AG08396 (cell line): Measurements from ENCODE around the gene MYH11.
"Not testable (repeated sequence)": the region's sequence is repeated elsewhere in the genome, so short reads cannot be mapped to it uniquely, and the experiment has no call there.

Source experiments
- DNase-seq: peaks from one replicate; pipeline ENCODE4 v3.0.0; 2012; ENCODE audit warnings: low spot score, mixed read lengths

The MYH11 gene

DNA sequence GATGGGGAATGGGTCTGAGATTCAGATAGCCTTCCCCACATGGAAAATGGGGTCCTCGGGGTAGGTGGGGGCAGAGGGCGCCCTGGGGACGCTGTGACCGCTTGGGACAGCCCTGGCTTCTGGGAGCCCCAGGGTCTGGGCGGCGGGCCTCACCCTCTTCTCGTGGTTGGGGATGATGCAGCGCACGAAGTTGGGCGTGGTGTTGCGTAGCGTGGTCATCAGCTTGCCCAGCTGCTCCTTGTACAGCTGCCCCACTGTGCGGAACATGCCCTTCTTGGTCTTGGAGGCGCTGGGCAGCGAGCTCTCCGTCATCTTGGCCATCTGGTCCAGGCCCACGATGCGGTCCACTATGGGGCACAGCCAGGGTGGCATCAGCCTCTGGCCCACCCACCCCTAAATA lies 106.8 kb downstream of the MYH11 start:
- no peak for DNase-seq

DNA sequence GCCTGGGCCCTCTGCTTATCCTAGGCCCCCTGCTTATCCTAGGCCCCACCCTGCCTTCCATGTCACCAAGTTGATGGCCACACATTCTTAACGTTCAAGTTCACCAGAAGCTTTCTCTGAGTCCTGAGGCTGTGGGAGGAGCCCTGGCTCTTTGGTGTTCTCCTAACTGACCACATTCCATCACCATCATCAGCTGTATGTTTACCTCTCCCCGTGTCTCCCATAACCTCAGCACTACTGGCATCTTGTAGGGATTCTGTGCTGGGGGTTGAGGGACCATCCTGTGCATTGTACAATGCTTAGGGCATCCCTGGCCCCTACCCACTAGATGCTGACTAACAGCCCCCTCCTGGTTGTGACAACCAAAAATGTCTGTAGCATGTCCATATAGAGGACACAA lies 107.5 kb downstream of the MYH11 start:
- DNase-seq, result peak; percentile 24

DNA sequence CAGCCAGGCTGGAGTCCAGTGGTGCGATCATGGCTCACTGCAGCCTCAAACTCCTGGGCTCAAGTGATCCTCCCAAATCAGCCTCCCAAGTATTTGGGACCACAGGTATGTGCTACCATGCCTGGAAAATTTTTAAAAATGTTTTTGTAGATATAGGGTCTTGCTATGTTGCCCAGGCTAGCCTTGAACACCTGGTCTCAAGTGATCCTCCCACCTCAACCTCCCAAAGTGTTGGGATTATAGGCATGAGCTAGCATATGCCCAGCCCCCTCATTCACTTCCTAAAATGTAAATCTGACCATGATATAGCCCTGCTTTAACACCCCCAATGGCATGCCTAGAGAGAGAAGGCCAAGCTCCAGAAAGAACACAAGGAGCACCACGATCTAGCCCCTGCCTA lies 108.2 kb downstream of the MYH11 start:
- no peak for DNase-seq

DNA sequence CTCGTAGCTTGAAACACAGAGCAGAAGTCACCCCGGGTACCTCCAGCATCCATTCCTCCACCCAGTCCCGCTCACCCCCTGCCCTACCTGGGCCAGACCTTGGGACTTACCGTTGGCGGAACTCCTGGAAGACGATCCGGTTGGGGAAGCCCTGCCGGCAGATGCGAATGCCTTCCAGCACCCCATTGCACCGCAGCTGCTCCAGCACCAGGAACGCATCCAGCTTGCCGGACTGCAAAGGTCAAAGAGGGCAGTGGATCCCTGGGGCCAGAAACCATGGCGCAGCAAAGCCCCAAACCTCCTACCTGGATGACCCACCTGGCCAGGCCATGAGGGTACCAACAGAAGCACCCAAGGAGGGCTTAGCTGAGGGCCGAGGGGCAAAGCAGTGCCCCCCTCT lies 108.9 kb downstream of the MYH11 start:
- DNase-seq, result no peak

GRCh38 chr16:15746332-15746731 lies 110.5 kb downstream of the MYH11 start:
- no peak for DNase-seq

- DNase-seq, result no peak
Observed at GRCh38 chr16:15743657-15744056, 113.2 kb downstream of the MYH11 start.

DNA sequence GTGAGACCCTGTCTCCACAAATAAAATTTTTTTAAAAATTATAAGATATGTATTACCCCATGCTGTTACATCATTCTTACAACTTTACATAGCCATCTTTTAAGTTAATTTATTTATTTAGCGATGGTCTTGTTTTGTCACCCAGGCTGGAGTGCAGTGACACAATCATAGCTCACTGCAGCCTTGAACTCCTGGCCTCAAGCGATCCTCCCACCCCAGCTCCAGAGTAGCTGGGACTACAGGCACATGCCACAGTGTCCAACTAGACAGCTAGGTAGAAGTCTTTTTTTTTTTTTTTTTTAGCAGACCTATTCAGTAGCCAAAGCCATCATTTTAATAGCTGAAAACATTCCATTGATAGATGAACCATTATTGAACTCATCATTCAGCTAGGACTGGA lies 114.1 kb downstream of the MYH11 start:
- no peak for DNase-seq

DNA sequence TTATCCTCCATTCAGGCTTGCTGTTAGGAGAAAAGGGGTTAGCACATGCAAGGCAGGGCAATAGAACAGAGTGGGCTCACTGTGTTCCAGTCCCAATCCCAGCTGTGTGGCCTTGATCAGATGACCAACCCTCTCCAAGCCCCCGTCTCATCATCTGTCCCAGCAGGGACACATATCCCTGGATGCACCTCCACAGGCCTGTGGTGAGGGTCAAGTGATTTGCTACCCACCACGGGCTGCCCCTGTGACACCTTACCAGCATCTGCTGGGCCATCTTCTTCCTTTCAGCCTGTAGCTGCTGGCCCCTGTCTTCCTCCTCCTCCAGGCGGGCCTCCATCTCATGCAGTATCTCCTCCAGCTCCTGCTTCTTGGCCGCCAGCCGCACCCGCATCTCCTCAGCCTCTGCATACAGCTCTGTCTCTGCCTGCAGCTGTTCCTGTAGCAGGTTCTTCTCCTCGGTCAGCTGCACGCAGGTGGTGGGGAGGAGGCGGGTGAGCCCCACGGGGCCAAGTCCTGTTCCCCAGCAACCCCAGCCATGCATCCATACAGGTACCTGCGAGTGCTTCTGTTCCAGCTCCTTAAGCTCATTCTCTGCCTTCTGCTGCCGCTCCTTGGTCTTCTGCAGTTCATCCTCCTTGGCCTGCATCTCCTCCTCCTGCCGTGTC lies 115.5 kb downstream of the MYH11 start:
- DNase-seq, result no peak

- DNase-seq, result no peak
Observed at GRCh38 chr16:15739950-15740349, 116.9 kb downstream of the MYH11 start.

DNA sequence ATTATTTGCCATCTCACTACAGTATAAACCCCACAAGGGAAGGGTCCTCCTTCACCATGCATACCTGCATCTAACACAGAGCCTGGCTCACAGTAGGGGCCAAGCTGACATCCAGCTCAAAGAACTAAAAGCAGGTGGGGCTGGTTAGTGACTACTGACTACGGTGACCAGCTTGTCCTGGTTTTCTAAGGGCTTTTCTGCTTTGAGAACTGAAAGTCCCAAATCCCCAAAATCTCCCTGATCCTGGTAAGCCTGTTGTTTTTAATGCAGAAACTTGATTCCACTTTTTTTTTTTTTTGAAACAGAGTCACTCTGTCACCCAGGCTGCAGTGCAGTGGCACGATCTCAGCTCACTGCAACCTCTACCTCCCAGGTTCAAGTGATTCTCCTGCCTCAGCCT lies 117.4 kb downstream of the MYH11 start:
- DNase-seq, result no peak

DNA sequence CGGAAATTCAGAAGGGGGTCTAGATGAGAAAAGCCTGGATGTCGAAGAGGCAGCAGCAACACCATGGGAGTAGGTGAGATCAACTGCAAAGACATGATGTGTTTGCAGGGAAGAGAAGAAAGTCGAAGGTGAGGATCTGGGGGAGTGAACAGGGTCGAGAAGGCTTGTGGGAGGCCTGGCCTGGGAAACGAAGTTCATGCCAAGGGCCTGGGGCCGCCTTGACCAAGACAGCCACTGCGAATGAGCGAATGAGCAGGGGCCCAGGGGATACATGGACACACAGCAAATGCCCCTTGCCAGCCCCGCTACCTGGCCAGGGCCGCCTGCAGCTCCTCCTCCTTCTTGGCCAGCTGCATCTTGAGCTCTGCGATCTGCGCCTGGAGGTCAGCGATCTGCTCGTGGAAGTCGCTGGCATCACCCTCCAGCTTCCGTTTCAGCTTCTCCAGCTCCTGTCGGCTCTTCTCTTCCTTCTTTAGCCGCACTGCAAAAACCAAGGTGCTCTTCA lies 119.6 kb downstream of the MYH11 start:
- no peak for DNase-seq

DNA sequence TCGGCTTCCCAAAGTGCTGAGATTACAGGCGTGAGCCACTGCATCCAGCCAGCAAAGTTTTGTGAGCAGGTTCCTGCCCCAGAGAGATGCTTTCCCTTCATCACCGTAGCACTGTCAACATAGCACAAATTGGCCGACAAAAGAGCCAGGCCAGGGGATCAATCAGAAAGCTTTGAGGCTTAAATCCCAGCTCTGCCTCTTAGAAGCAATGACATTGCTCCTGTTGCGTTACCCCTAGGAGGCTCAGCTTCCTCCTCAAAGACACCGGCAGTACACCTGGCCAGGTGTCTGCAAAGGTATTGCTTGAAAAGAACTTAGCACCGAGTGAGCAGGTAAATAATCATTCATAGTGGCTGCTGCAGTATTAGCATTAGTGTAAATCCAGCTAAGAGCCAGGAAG lies 120.3 kb downstream of the MYH11 start:
- no peak for DNase-seq

DNA sequence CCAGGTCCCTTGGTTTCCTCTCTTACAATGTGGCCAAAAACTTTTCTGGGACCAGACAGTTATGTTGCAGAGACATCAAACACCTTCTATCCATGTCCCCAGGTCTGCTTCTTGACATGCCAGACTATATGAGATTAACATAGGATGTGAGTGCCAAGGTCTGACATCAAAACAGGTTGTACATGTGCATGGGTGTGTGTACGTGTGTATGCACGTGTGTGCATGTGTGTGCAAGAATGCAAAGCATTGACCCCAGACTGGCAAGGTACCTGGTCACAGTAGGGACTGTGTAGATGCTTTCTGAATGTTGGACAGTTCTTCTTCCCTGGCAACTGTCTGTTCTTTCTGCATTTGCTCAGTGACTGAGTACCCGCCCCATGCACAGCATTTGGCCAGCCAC lies 121.2 kb downstream of the MYH11 start:
- DNase-seq, result no peak

DNA sequence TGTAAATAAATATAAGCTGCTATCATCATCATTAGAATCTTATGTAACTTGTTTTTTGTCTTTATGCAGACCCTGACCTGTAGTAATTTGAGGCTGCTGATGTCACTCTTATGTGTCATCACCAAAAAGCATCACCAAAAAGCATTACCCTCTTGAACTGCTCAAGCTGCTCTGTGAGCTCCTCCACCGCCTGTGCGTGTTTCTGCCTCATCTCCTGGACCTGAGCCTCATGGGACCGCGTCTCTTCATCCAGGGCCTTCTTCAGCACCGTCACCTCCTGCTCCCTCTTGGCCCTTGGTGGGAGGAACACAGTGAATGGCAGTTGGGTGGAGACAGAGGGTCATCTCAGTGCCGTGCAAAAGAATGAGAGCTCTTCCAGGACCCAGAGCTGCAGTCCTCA lies 124.4 kb downstream of the MYH11 start:
- no peak for DNase-seq

DNA sequence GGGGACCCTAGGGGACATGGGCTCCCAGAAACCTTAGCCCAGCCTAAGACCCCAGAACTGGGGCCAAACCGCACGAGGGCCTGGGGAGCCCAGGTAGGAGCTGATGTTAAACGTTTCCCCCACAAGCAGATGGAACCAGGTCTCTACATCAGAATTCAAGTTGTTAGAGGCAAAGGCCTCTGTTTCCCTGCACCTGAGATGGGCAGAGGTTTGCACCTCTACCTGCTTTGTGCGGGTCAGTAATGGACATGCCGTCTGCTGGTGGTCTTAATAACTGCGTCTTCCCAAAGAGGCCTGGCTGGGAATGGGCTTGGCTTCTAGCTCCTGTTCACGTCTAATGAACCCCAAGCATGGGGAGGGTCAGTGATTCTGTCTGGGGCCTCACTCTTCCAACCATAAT lies 127.7 kb downstream of the MYH11 start:
- DNase-seq, result no peak

DNA sequence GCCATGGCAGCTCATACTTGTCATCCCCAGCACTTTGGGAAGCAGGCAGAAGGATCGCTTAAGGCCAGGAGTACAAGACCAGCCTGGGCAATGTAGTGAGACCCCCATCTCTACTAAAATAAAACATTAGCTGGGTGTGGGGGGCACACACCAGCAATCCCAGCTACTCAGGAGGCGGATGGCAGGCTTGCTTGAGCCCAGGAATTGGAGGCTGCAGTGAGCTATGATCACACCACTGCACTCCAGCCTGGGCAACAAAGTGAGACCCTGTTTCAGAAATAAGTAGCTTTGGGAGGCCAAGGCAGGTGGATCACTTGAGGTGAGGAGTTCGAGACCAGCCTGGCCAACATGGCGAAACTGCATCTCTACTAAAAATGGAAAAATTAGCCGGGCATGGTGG lies 129.1 kb downstream of the MYH11 start:
- DNase-seq, result not testable (repeated sequence)

GRCh38 chr16:15726715-15727114 lies 130.1 kb downstream of the MYH11 start:
- no peak for DNase-seq

GRCh38 chr16:15725641-15726240 lies 131.1 kb downstream of the MYH11 start:
- DNase-seq, result no peak

DNA sequence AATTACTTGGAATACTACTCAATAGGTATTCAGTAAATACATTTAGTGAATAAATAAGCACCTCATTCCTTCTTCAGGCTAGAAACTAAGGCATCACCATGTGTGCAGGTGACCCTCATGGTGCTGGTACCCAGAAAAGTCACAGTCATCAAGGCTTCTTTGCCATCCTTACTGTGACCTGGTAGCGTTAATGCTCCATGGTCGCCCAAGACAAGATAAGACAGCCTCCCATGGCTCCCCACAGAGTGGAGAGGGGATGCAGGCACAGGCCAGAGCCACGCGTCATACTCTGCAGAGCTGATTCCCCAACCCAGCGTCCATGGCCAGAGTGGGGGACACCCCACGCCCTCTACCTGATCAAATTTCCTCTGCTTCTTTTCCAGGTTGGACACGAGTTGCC lies 133.0 kb downstream of the MYH11 start:
- no peak for DNase-seq

DNA sequence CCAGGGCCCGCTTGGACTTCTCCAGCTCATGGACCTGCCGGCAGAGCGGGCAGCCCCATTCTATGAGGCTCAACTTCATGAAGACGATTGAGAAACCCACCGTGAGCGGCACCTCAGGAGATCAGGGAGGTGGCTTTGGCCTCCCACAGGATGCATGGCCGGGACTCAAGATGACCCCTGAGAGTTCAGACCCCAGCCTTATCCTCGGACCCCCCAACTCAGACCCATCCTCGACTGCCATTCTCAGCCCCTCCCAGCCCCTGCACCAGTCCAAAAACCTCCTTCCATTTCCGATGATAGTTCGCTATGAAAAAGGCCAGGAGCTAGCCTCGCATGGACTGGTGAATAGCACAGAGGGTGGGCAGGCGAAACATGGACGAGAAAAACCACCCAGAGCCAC lies 135.8 kb downstream of the MYH11 start:
- DNase-seq, result no peak

DNA sequence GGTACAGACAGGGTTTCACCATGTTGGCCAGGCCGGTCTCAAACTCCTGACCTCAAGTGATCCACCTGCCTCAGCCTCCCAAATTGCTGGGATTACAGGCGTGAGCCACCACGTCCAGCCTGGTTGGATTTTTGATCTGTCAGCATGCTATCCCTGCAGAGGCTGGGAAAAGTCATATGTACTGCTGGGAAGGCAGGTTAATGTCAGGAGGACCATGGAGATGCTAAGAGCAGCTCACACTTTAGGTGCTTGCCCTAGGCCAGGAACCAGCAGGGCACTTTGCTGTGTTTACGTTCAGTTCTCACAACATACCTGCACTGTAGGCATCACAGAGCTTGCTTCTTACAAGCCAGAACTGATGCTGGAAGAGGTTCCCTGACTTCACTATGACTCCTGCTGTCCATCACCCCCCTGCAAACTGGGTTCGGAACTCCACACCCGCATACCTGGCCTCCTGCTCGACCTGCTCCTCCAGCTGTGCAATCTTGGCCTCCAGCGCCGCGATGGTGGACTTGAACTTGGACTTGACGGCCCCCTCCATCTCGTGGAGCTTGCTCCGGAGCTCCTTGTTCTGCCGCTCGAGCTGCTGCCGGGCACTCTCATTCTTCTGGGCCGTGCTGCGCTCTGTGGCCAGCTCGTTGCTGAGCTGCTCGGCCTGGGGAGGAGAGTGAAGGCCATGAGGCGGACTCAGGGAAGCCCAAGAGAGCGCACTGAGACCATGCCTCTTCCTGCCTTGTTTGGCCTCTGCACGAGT lies 140.0 kb downstream of the MYH11 start:
- DNase-seq, result no peak

- no peak for DNase-seq
Observed at GRCh38 chr16:15715221-15715620, 141.6 kb downstream of the MYH11 start.
